GM23338 (cell line): ENCODE data around the gene PIEZO2. TPM values are rescaled to one million over a fixed set of nuclear protein-coding genes. Genes with fewer than 3 reads are reported as not detected.

Source experiments
- ATAC-seq: fragments of 200-7000 bp; cut with Tn5 transposase; 3 replicates; pipeline ENCODE4 v1.9.1; 2020
- DNase-seq: peaks from one replicate; pipeline ENCODE4 v3.0.0-alpha.2; 2015; ENCODE audit warnings: low spot score
- H2AFZ ChIP-seq: fragments of 200-600 bp; sonication (generic); 2 replicates; pipeline ENCODE4 v1.8.0; 2016; ENCODE audit warnings: antibody characterized with exemption, mild to moderate bottlenecking, moderate library complexity
- H3F3A ChIP-seq: fragments of 200-600 bp; sonication (generic); replicated peaks from 2 replicates; pipeline ENCODE4 v1.8.0; 2017; ENCODE audit warnings: antibody characterized with exemption, mixed run types, low read depth
- H3K27ac ChIP-seq: fragments of 200-600 bp; sonication (generic); 2 replicates; pipeline ENCODE4 v1.6.1; 2016; ENCODE audit warnings: low read depth
- H3K27me3 ChIP-seq: fragments of 200-600 bp; sonication (generic); 2 replicates; pipeline ENCODE4 v1.8.0; 2016; ENCODE audit warnings: mild to moderate bottlenecking, mixed run types, moderate library complexity; ENCODE audit not compliant: insufficient read depth
- H3K36me3 ChIP-seq: fragments of 200-600 bp; sonication (generic); 2 replicates; pipeline ENCODE4 v1.8.0; 2016; ENCODE audit warnings: mild to moderate bottlenecking; ENCODE audit not compliant: insufficient read depth
- H3K4me1 ChIP-seq: fragments of 200-600 bp; sonication (generic); 2 replicates; pipeline ENCODE4 v1.8.0; 2016; ENCODE audit warnings: mild to moderate bottlenecking, moderate library complexity; ENCODE audit not compliant: insufficient read depth
- H3K4me2 ChIP-seq: fragments of 200-600 bp; sonication (generic); 2 replicates; pipeline ENCODE4 v1.7.1; 2017; ENCODE audit warnings: mixed run types
- H3K4me3 ChIP-seq: fragments of 200-600 bp; sonication (generic); 2 replicates; pipeline ENCODE4 v1.6.1; 2016; ENCODE audit warnings: mixed run types
- H3K79me2 ChIP-seq: fragments of 200-600 bp; sonication (generic); replicated peaks from 2 replicates; pipeline ENCODE4 v1.8.0; 2017; ENCODE audit warnings: mild to moderate bottlenecking; ENCODE audit not compliant: insufficient read depth
- H3K9me2 ChIP-seq: fragments of 200-600 bp; sonication (generic); 2 replicates; pipeline ENCODE4 v1.8.0; 2017; ENCODE audit not compliant: insufficient read depth
- H4K20me1 ChIP-seq: fragments of 200-600 bp; sonication (generic); replicated peaks from 2 replicates; pipeline ENCODE4 v1.8.0; 2017; ENCODE audit warnings: mild to moderate bottlenecking; ENCODE audit not compliant: insufficient read depth
- H3K27ac Mint-ChIP-seq: 2 replicates; pipeline ENCODE4 v1.8.0; 2020; ENCODE audit warnings: inconsistent platforms, mild to moderate bottlenecking, moderate library complexity, mixed read lengths
- H3K27me3 Mint-ChIP-seq: 3 replicates; pipeline ENCODE4 v1.8.0; 2022; ENCODE audit warnings: low read depth, mild to moderate bottlenecking, moderate library complexity, mixed read lengths, inconsistent platforms; ENCODE audit not compliant: insufficient read depth, poor library complexity
- H3K36me3 Mint-ChIP-seq: 3 replicates; pipeline ENCODE4 v1.8.0; 2021; ENCODE audit warnings: low read depth, mild to moderate bottlenecking, inconsistent platforms, moderate library complexity, mixed read lengths
- H3K4me1 Mint-ChIP-seq: 3 replicates; pipeline ENCODE4 v1.8.0; 2020; ENCODE audit warnings: mild to moderate bottlenecking, inconsistent platforms, mixed read lengths
- H3K4me3 Mint-ChIP-seq: 3 replicates; pipeline ENCODE4 v1.8.0; 2021; ENCODE audit warnings: moderate library complexity, mild to moderate bottlenecking, inconsistent platforms, mixed read lengths
- H3K9me3 Mint-ChIP-seq: 3 replicates; pipeline ENCODE4 v1.8.0; 2020; ENCODE audit warnings: moderate library complexity, mild to moderate bottlenecking, inconsistent platforms, mixed read lengths
- CTCF ChIP-seq, 2 experiments: fragments of 200-600 bp in 1 of 2; sonication (generic) in 1 of 2; conservative IDR thresholded peaks; 2 replicates each; pipeline versions ENCODE4 v1.5.1 to v1.6.1; 2016 to 2017; ENCODE audit warnings: antibody characterized with exemption in 2 of 2, low read depth in 2 of 2, mild to moderate bottlenecking in 2 of 2, moderate library complexity in 1 of 2
- ETS1 ChIP-seq: IDR thresholded peaks from 2 replicates; pipeline ENCODE4 v1.6.1; 2016; ENCODE audit warnings: antibody characterized with exemption
- EZH2phosphoT487 ChIP-seq: fragments of 200-600 bp; sonication (generic); IDR thresholded peaks from one replicate; pipeline ENCODE4 v1.8.1; 2018; ENCODE audit warnings: antibody characterized with exemption; ENCODE audit not compliant: unreplicated experiment
- JUNB ChIP-seq: IDR thresholded peaks from one replicate; pipeline ENCODE4 v1.6.1; 2016; ENCODE audit warnings: antibody characterized with exemption; ENCODE audit not compliant: unreplicated experiment
- NANOG ChIP-seq: IDR thresholded peaks from 2 replicates; pipeline ENCODE4 v1.6.1; 2016; ENCODE audit warnings: antibody characterized with exemption, borderline replicate concordance
- ZNF462 ChIP-seq: fragments of 250-450 bp; sonication (Bioruptor Pico); IDR thresholded peaks from 2 replicates; pipeline ENCODE4 v1.5.0; 2020; ENCODE audit warnings: mild to moderate bottlenecking, moderate library complexity
- polyA plus RNA-seq: library from polyadenylated mRNA; unstranded; fragments of >200 nt; fragmentation: Nextera tagmentation; extraction: Ambion mirVana; gene quantifications from 2 replicates; pipeline ENCODE4 v1.2.1, GENCODE V29; 2016
- total RNA-seq: library from RNA; depleted of rRNA; stranded (reverse); fragments of >200 nt; shearing (Covaris generic); gene quantifications from 2 replicates; pipeline ENCODE4 v1.2.3, GENCODE V29; 2014

The PIEZO2 gene
- total and polyA plus RNA-seq, 2 experiments from 2014 or later, result 4.8 to 8.2 TPM

- Histone ChIP-seq H4K20me1 (no peaks in the 10 kb centered on the region), H3K79me2 (no peaks in the 10 kb centered on the region), H3K4me1 (0 out of 2 replicates have a peak, but pooled peaks cover 4% of the 10 kb centered on the region), H3K27me3 (no peaks in the 10 kb centered on the region), H3K36me3 (no peaks in the 10 kb centered on the region), H3F3A (no peaks in the 10 kb centered on the region), H3K4me3 (no peak overlapping the region), H3K27ac (no peak overlapping the region), H2AFZ (no peak overlapping the region), H3K9me2 (no peaks in the 10 kb centered on the region), H3K4me2 (no peak overlapping the region)
- Mint-ChIP-seq H3K9me3 (no peaks in the 10 kb centered on the region), H3K36me3 (peaks cover 9% of the 10 kb centered on the region; the same call in 1 of the 3 replicates), H3K27ac (no peak overlapping the region), H3K4me1 (peaks cover 6% of the 10 kb centered on the region), H3K27me3 (peaks cover 6% of the 10 kb centered on the region), H3K4me3 (no peak overlapping the region)
- peak; percentile 91 for DNase-seq
- TF ChIP-seq ETS1 (no peak), JUNB (no peak), CTCF (conservative IDR thresholded peaks at IDR 0.05; ENCODE audit: low read depth in 2 of 2) (peak; percentile 83 to 95)
- peak; percentile 74 for ATAC-seq
These were observed 362.0 kb downstream of the PIEZO2 start for GRCh38 chr18:10787293-10787901.

GRCh38 chr18:10785798-10786197 is 363.6 kb downstream of the PIEZO2 start:
- no peaks in the 10 kb centered on the region for H3K36me3 ChIP-seq
- H3K27me3 ChIP-seq, result no peaks in the 10 kb centered on the region
- H3K4me1 ChIP-seq, result no peaks in the 10 kb centered on the region
- no peaks in the 10 kb centered on the region for H3F3A ChIP-seq
- Mint-ChIP-seq H3K4me3 (no peak overlapping the region), H3K9me3 (no peaks in the 10 kb centered on the region), H3K4me1 (no peaks in the 10 kb centered on the region), H3K27ac (no peak overlapping the region), H3K36me3 (peaks cover 4% of the 10 kb centered on the region; the same call in 1 of the 3 replicates), H3K27me3 (peaks cover 3% of the 10 kb centered on the region)
- no peak overlapping the region for H3K27ac ChIP-seq
- H3K4me2 ChIP-seq, result no peak overlapping the region
- H2AFZ ChIP-seq, result no peak overlapping the region
- TF ChIP-seq ZNF462 (CRISPR knock-in tag), result no peak
- no peak for TF ChIP-seq EZH2phosphoT487
- no peak for TF ChIP-seq NANOG
- no peaks in the 10 kb centered on the region for H3K9me2 ChIP-seq
- ATAC-seq (no peak), DNase-seq (no peak)
- no peaks in the 10 kb centered on the region for H3K79me2 ChIP-seq
- no peak overlapping the region for H3K4me3 ChIP-seq
- no peaks in the 10 kb centered on the region; the same call in 1 of the 2 replicates for H4K20me1 ChIP-seq
